Upper lobe of left lung (tissue), 4 donors: ENCODE results near the gene RAB30.

Source experiments
- CTCF ChIP-seq, 6 experiments: fragments of 450-650 bp in 4 of 6; fragments of 200-600 bp in 2 of 6; sonication (generic) in 2 of 6; IDR thresholded peaks; one replicate each; pipeline ENCODE4 v1.5.1; 2016 to 2019; ENCODE audit warnings: antibody characterized with exemption in 6 of 6
- EP300 ChIP-seq, 4 donors: sonication (generic); formaldehyde crosslinking; IDR thresholded peaks; one replicate each; pipeline ENCODE4 v1.5.1; 2017; ENCODE audit warnings: antibody characterized with exemption in 4 of 4, control low read depth in 2 of 4
- POLR2A ChIP-seq, 4 donors: fragments of 450-650 bp; IDR thresholded peaks; one replicate each; pipeline ENCODE4 v1.5.1; 2016 to 2017; ENCODE audit warnings: antibody characterized with exemption in 4 of 4, mild to moderate bottlenecking in 2 of 4

- TF ChIP-seq CTCF (IDR thresholded peaks at IDR 0.05) (no peak), POLR2A (IDR thresholded peaks at IDR 0.05) (no peak), EP300 (IDR thresholded peaks at IDR 0.05) (no peak)
Measured at GRCh38 chr11:83068568-83068967, 3.1 kb downstream of the RAB30 start.
